DOHH2 (cell line): ENCODE measurements around the gene XIST.

Experiments used
- H3F3A ChIP-seq: fragments of 200-600 bp; sonication (generic), shearing (Covaris generic); 2 replicates; pipeline ENCODE4 v1.6.0; 2016; ENCODE audit warnings: antibody characterized with exemption, mild to moderate bottlenecking; ENCODE audit not compliant: control insufficient read depth, insufficient read depth
- H3K27ac ChIP-seq: fragments of 200-600 bp; sonication (generic); 2 replicates; pipeline ENCODE4 v1.5.1; 2014; ENCODE audit warnings: low read depth, mild to moderate bottlenecking, low read length, moderate library complexity
- H3K27me3 ChIP-seq: fragments of 200-600 bp; sonication (generic); 2 replicates; pipeline ENCODE4 v1.6.1; 2014; ENCODE audit warnings: mild to moderate bottlenecking, low read length, mixed read lengths; ENCODE audit not compliant: control insufficient read depth
- H3K36me3 ChIP-seq: fragments of 200-600 bp; sonication (generic); 2 replicates; pipeline ENCODE4 v1.6.1; 2014; ENCODE audit warnings: mild to moderate bottlenecking, low read length, moderate library complexity, mixed read lengths; ENCODE audit not compliant: control insufficient read depth
- H3K4me1 ChIP-seq: fragments of 200-600 bp; sonication (generic); 2 replicates; pipeline ENCODE4 v1.6.1; 2014; ENCODE audit warnings: mild to moderate bottlenecking, low read length, mixed read lengths; ENCODE audit not compliant: control insufficient read depth
- H3K4me2 ChIP-seq: fragments of 200-600 bp; sonication (generic); 2 replicates; pipeline ENCODE4 v1.6.0; 2014; ENCODE audit warnings: mild to moderate bottlenecking, low read length, moderate library complexity
- H3K4me3 ChIP-seq: fragments of 200-600 bp; sonication (generic); 2 replicates; pipeline ENCODE4 v1.5.1; 2014; ENCODE audit warnings: mild to moderate bottlenecking, low read length, mixed read lengths
- H3K79me2 ChIP-seq: fragments of 200-600 bp; sonication (generic); 2 replicates; pipeline ENCODE4 v1.6.1; 2014; ENCODE audit warnings: mild to moderate bottlenecking, low read length, mixed read lengths; ENCODE audit not compliant: control insufficient read depth
- H3K9me2 ChIP-seq: fragments of 200-600 bp; sonication (generic); replicated peaks from 2 replicates; pipeline ENCODE4 v1.6.1; 2014; ENCODE audit warnings: mild to moderate bottlenecking, low read length, mixed read lengths; ENCODE audit not compliant: control insufficient read depth
- H3K9me3 ChIP-seq: fragments of 200-600 bp; sonication (generic); 2 replicates; pipeline ENCODE4 v1.6.1; 2014; ENCODE audit warnings: antibody characterized with exemption, low read length, mixed read lengths; ENCODE audit not compliant: control insufficient read depth, insufficient read depth
- H4K20me1 ChIP-seq: fragments of 200-600 bp; sonication (generic); 2 replicates; pipeline ENCODE4 v1.6.0; 2014; ENCODE audit warnings: low read depth, mild to moderate bottlenecking, antibody characterized with exemption, low read length, moderate library complexity; ENCODE audit not compliant: control insufficient read depth, insufficient read depth
- CTCF ChIP-seq: fragments of 200-600 bp; sonication (generic); IDR thresholded peaks from one replicate; pipeline ENCODE4 v1.5.1; 2014; ENCODE audit warnings: antibody characterized with exemption, mild to moderate bottlenecking, low read depth, low read length; ENCODE audit not compliant: poor library complexity, severe bottlenecking
- EZH2phosphoT487 ChIP-seq: fragments of 200-600 bp; sonication (generic); IDR thresholded peaks from 2 replicates; pipeline ENCODE4 v1.6.1; 2017; ENCODE audit warnings: borderline replicate concordance, mild to moderate bottlenecking, antibody characterized with exemption, low read length, moderate library complexity, mixed read lengths

Gene XIST

DNA sequence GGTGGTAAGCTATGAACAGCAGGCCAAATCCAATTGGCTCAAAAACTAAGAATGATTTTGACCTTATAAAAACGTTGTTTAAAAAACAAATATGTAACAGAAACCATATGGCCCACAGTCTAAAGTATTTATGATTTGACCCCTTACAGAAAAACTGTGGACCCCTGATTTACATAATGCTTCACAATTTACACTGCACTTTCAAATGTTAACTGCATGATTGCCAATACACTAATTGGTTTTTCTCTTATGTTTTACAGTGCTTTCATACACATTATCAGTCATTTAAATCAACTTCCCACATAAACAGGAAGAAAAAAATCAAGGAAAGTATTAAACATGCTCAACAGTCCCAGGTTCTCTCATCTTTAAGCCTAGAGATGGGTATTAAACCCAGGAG, 26.9 kb downstream of the XIST start:
- Histone ChIP-seq H3K27ac (no peak overlapping the region), H3K4me2 (no peak overlapping the region), H3K4me1 (no peaks in the 10 kb centered on the region), H3K79me2 (no peaks in the 10 kb centered on the region), H3F3A (no peaks in the 10 kb centered on the region), H3K9me3 (no peaks in the 10 kb centered on the region), H3K4me3 (no peak overlapping the region), H3K27me3 (no peaks in the 10 kb centered on the region), H3K9me2 (no peaks in the 10 kb centered on the region), H3K36me3 (no peaks in the 10 kb centered on the region), H4K20me1 (no peaks in the 10 kb centered on the region)
- TF ChIP-seq CTCF (no peak), EZH2phosphoT487 (no peak)

DNA sequence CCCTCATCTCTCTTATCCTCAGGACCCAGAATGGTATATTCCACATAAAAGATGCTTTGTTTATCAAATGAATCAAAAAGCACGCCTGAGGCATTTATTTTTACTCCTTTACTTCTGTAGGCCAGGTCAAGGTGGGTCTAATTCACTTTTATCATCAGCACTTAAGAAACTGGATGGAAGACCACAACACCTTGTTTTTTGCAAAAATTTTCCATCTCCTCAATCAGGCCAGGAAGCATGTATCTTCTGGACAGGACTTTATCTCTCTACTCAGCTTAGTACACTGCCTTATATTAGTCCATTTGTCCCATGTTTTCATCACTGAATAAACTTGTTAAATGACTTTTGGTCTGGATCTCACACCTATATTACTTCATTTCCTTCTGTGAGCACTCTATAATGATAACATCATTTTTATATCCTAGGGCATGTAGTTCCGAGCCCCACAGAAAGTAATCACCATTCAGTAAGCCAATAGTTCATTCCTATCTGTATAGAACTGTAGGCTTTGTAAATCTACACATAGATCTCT, 29.0 kb downstream of the XIST start:
- no peak for TF ChIP-seq CTCF
- no peak for TF ChIP-seq EZH2phosphoT487
- no peaks in the 10 kb centered on the region for H3F3A ChIP-seq
- H3K27me3 ChIP-seq, result no peaks in the 10 kb centered on the region
- no peak overlapping the region for H3K4me3 ChIP-seq
- no peak overlapping the region for H3K4me2 ChIP-seq
- H3K27ac ChIP-seq, result no peak overlapping the region
- no peaks in the 10 kb centered on the region for H3K9me3 ChIP-seq
- H3K4me1 ChIP-seq, result no peaks in the 10 kb centered on the region
- no peaks in the 10 kb centered on the region for H4K20me1 ChIP-seq
- no peaks in the 10 kb centered on the region for H3K36me3 ChIP-seq
- no peaks in the 10 kb centered on the region for H3K79me2 ChIP-seq
- no peaks in the 10 kb centered on the region for H3K9me2 ChIP-seq

DNA sequence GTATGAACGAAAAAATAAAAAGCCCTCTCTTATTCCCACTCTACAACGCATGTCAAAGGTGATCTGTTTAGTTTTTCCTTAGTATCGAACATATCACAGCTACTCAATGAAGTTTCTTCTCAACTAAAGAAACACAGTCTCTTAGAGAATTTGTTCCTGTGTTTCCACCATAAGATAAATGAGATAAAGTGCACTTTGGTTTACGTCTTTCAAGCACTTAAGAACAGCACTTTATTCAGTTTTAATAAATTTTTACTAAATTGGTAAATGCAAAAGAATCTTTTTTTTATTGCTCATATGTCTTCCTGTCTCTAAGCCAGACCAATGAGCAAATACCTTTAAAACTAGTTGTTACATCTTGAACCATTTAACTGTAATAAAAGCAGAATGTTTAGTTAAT, 29.7 kb downstream of the XIST start:
- Histone ChIP-seq H3K9me3 (no peaks in the 10 kb centered on the region), H4K20me1 (no peaks in the 10 kb centered on the region), H3K4me3 (no peak overlapping the region), H3K27me3 (no peaks in the 10 kb centered on the region), H3K4me2 (no peak overlapping the region), H3K36me3 (no peaks in the 10 kb centered on the region), H3K79me2 (no peaks in the 10 kb centered on the region), H3F3A (no peaks in the 10 kb centered on the region), H3K9me2 (no peaks in the 10 kb centered on the region), H3K27ac (no peak overlapping the region), H3K4me1 (no peaks in the 10 kb centered on the region)
- TF ChIP-seq EZH2phosphoT487 (no peak), CTCF (no peak)
